Measurements from ENCODE around the gene AOPEP. TPM values are rescaled to one million over a fixed set of nuclear protein-coding genes. Genes with fewer than 3 reads are reported as not detected.

Gene AOPEP
- total RNA-seq, 1 experiment from 2014 or later = 14.4 TPM

GRCh38 chr9:94872891-94873511 lies 146.5 kb downstream of the AOPEP start:
- no peak overlapping the region for H3K4me3 Mint-ChIP-seq
- no peaks in the 10 kb centered on the region for H3K36me3 Mint-ChIP-seq
- no peak for TF ChIP-seq SOX15 (CRISPR knock-in tag; IDR thresholded peaks at IDR 0.05)
- TF ChIP-seq EMX1 (CRISPR knock-in tag; IDR thresholded peaks at IDR 0.05) = no peak
- TF ChIP-seq ZNF532 (CRISPR knock-in tag; IDR thresholded peaks at IDR 0.05; ENCODE audit: borderline replicate concordance) = no peak
- no peak for TF ChIP-seq GRHL2 (CRISPR knock-in tag; IDR thresholded peaks at IDR 0.05; ENCODE audit: insufficient replicate concordance, severe bottlenecking)
- no peak for TF ChIP-seq MYBL2 (CRISPR knock-in tag; IDR thresholded peaks at IDR 0.05)
- TF ChIP-seq USF1 (CRISPR knock-in tag; IDR thresholded peaks at IDR 0.05) = no peak
- TF ChIP-seq OVOL2 (CRISPR knock-in tag; IDR thresholded peaks at IDR 0.05; ENCODE audit: borderline replicate concordance) = no peak
- ATAC-seq (no peak), DNase-seq (ENCODE audit: low spot score) (no peak)
- H3K4me1 Mint-ChIP-seq = peaks cover 8% of the 10 kb centered on the region
- H3K27me3 Mint-ChIP-seq (ENCODE audit: low read depth) = no peaks in the 10 kb centered on the region
- no peak overlapping the region; the same call in 1 of the 2 replicates for H3K27ac Mint-ChIP-seq
- CTCF ChIA-PET = interaction anchor here (1.2 kb wide), 1 partner anchor 204 kb away, joined by 5 read pairs; no protein-coding TSS in a partner anchor
- peaks cover 3% of the 10 kb centered on the region; the same call in 1 of the 2 replicates for H3K9me3 Mint-ChIP-seq
- POLR2A ChIA-PET = no interaction called here

GRCh38 chr9:94874316-94874715 lies 147.8 kb downstream of the AOPEP start:
- peaks cover 3% of the 10 kb centered on the region; the same call in 1 of the 2 replicates for H3K9me3 Mint-ChIP-seq
- CTCF ChIA-PET = no interaction called here
- no peak for TF ChIP-seq SMAD4 (CRISPR knock-in tag; IDR thresholded peaks at IDR 0.05)
- TF ChIP-seq ETV6 (CRISPR knock-in tag; IDR thresholded peaks at IDR 0.05) = no peak
- no peak for TF ChIP-seq ZBTB43 (CRISPR knock-in tag; IDR thresholded peaks at IDR 0.05)
- TF ChIP-seq OVOL2 (CRISPR knock-in tag; IDR thresholded peaks at IDR 0.05; ENCODE audit: borderline replicate concordance) = no peak
- TF ChIP-seq ATF6 (CRISPR knock-in tag; IDR thresholded peaks at IDR 0.05) = no peak
- TF ChIP-seq ZNF219 (CRISPR knock-in tag; IDR thresholded peaks at IDR 0.05; ENCODE audit: borderline replicate concordance) = no peak
- no peak for TF ChIP-seq EMX1 (CRISPR knock-in tag; IDR thresholded peaks at IDR 0.05)
- no peak for TF ChIP-seq ZNF263 (CRISPR knock-in tag; IDR thresholded peaks at IDR 0.05; ENCODE audit: low read depth)
- TF ChIP-seq E2F1 (CRISPR knock-in tag; IDR thresholded peaks at IDR 0.05) = no peak
- TF ChIP-seq GRHL2 (CRISPR knock-in tag; IDR thresholded peaks at IDR 0.05; ENCODE audit: insufficient replicate concordance, severe bottlenecking) = no peak
- TF ChIP-seq ELF4 (CRISPR knock-in tag; IDR thresholded peaks at IDR 0.05; ENCODE audit: low read depth) = no peak
- TF ChIP-seq ZNF671 (CRISPR knock-in tag; IDR thresholded peaks at IDR 0.05) = no peak
- no peak for TF ChIP-seq AFF4 (CRISPR knock-in tag; IDR thresholded peaks at IDR 0.05; ENCODE audit: borderline replicate concordance)
- no peak for TF ChIP-seq CREM (CRISPR knock-in tag; IDR thresholded peaks at IDR 0.05)

More at GRCh38 chr9:94874316-94874715, 147.8 kb downstream of the AOPEP start:
- peaks cover 15% of the 10 kb centered on the region for H3K4me1 Mint-ChIP-seq
- no peak overlapping the region for H3K27ac Mint-ChIP-seq
- no peak for DNase-seq (ENCODE audit: low spot score)
- no peaks in the 10 kb centered on the region for H3K36me3 Mint-ChIP-seq
- H3K4me3 Mint-ChIP-seq = no peak overlapping the region
- POLR2A ChIA-PET = no interaction called here
- no peak for ATAC-seq
- no peaks in the 10 kb centered on the region for H3K27me3 Mint-ChIP-seq (ENCODE audit: low read depth)

Data from WTC11 (cell line).